Skeletal muscle satellite cell (primary cell): Measurements from ENCODE around the gene TMEM127.
A peak's percentile ranks its signal among the peaks of the same experiment; 100 is the strongest.
"Not testable (repeated sequence)": the region's sequence is repeated elsewhere in the genome, so short reads cannot be mapped to it uniquely, and the experiment has no call there.

Experiments used
- H3K27me3 ChIP-seq: 2 replicates; pipeline ENCODE4 v1.7.0; 2013; ENCODE audit warnings: low read length; ENCODE audit not compliant: control insufficient read depth, insufficient read depth
- H3K36me3 ChIP-seq: 2 replicates; pipeline ENCODE4 v1.7.0; 2013; ENCODE audit warnings: mild to moderate bottlenecking, control low read depth, low read length; ENCODE audit not compliant: insufficient read depth
- H3K4me1 ChIP-seq: 2 replicates; pipeline ENCODE4 v1.7.0; 2013; ENCODE audit warnings: low read length; ENCODE audit not compliant: control insufficient read depth, insufficient read depth
- H3K4me2 ChIP-seq: 2 replicates; pipeline ENCODE4 v1.7.0; 2013; ENCODE audit warnings: mild to moderate bottlenecking, low read length
- H3K4me3 ChIP-seq: 2 replicates; pipeline ENCODE4 v1.7.0; 2013; ENCODE audit warnings: low read length
- H3K9ac ChIP-seq: 2 replicates; pipeline ENCODE4 v1.7.0; 2013; ENCODE audit warnings: mild to moderate bottlenecking, low read depth, low read length, moderate library complexity
- H3K9me3 ChIP-seq: replicated peaks from 2 replicates; pipeline ENCODE4 v1.7.0; 2013; ENCODE audit warnings: mild to moderate bottlenecking, control low read depth, low read length

TMEM127 gene

DNA sequence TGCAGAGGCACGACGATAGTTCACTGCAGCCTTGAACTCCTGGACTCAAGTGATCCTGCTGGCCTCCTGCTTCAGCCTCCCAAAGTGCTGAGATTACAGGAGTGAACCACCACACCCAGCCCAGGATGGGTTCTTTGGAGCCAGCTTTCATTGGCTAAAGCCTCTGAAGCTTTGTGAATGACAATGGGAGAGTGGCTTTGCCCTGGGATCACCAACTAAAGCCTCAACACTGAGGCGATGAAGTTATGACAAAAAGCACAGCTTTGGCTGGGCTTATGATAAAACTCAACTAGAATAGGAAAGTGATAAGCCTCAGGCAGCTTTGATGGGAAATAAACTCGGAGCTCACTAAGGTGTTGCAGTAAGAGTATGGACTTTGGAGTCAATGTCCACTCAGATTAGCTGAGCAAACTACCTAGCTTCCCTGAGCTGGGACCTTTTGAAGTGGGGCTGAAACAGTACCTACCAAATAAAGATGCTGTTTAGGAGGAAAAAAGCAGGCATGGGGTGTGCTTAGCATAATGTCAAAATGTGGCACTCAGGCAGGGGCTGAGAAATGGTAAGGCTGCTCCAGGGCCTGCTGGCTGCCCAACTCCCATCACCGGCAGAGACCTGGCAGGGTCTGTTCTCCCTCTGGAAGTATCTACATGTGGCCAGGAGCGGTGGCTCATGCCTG, 4.3 kb downstream of the TMEM127 start:
- Histone ChIP-seq H3K9me3 (no peaks in the 10 kb centered on the region), H3K4me3 (no peak overlapping the region), H3K4me1 (peaks cover 59% of the 10 kb centered on the region), H3K36me3 (peaks cover 28% of the 10 kb centered on the region), H3K27me3 (no peaks in the 10 kb centered on the region), H3K9ac (no peak overlapping the region), H3K4me2 (no peak overlapping the region)

DNA sequence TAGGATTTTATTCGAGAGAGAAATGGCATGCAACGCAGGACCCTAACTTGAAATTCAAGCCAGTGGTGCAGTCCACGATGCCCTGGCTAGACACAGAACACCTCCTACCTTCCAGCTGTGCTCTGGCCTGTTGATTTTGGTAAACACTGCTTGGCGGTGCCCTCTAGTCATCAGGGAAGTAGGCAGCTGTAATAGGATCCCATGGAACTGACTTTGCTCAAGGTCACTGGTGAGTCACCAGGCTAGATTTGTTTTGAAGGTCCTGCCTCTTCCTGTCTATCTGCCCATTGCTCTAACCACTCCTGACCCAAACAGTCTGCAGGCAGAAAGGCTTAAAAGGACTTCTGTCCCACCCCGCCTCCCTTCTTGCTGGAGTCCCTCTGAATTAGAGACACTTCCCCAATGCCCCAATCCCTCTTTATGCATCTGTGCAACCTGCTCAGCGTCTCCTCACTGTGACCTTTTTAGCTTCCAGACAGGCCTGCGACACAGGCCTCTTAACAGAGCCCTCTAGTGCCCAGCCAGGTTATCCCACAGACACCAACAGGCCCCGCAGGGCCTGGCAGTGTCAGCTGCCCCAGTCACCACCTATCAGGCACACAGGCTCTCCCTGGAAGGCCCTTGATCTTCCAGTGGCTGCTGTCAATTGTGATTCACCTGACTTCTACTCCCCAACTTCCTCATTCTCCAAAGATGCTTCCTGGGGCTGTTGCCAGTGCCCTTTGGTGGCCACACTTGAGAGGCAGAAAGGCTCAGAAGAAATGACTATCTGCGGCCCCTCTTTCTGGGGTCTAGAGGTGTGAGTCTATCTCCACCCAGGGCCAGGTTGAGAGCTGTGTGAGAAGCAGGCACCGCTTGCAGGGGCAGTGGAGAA, 5.2 kb downstream of the TMEM127 start:
- Histone ChIP-seq H3K9ac (no peak overlapping the region), H3K4me3 (peak overlapping the region; percentile 23)

DNA sequence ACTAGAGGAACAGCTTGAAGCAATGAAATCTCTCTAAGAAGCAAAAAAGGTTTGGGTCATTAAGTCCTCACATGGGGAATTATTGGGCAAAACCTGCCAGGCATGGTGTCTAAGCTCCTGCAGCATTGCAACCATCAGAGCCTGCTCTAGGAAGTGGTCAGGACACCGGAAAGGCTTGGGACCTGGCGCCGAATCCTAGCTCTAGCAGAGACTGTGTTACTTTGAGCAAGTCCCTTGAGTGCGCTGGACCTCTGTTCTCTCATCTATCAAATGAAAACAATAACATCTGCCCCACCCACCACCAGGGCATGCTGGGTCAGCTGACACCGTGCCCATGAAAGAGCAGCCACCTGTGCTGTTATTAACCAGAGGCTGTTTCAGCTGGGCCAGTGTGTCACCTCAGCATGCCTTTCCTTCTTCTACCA, 6.3 kb downstream of the TMEM127 start:
- H3K4me1 ChIP-seq = peaks cover 57% of the 10 kb centered on the region

More for the DNA sequence above, 5.2 kb downstream of the TMEM127 start:
- Histone ChIP-seq H3K27me3 (no peaks in the 10 kb centered on the region), H3K9me3 (no peaks in the 10 kb centered on the region), H3K36me3 (peaks cover 28% of the 10 kb centered on the region), H3K4me2 (peak overlapping the region; percentile 63), H3K4me1 (peaks cover 59% of the 10 kb centered on the region)

DNA sequence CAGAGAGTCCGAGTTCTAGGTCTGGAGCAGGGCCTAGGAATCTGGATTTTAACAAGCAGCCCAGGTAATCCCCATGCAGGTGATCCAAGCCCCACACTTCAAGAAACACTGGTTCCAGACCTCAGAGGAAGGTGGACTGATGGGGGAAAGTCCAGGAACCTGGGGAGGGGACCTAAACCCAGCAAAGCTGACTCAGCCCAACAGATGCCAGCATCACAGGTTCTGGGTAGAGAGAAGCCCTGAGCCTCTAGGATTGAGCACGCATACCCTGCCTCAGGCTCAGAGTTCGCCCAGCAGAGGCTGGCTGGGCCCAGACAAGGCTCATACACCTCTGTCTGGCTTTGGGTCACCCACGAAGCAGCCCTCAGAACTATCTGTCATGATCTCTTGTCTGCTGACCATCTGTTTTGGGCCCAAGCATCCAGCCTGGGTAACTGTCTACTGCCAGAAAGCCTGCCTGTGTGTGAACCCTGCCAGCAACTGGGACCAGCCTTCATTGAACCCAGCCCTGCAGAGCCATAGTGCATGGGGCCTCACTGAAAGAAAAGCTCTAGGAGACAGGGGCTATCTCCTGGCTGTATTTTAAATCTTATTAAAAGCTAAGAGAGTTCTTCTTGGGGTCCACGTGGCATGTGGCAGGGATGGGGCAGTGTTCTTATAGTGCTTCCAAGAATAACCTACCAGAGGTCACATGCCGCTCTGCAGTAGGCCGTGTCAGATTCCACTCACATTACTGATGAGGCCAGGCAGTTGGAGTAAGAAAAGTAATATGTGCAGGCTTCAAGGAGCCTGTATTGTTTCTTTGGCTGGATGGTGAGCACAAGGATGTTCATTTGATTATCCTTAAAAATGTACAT, 7.4 kb downstream of the TMEM127 start:
- Histone ChIP-seq H3K4me1 (peaks cover 46% of the 10 kb centered on the region), H3K4me3 (no peak overlapping the region), H3K27me3 (no peaks in the 10 kb centered on the region), H3K4me2 (peak overlapping the region; percentile 63), H3K36me3 (peaks cover 45% of the 10 kb centered on the region), H3K9ac (peak overlapping the region; percentile 45), H3K9me3 (no peaks in the 10 kb centered on the region)

More for the DNA sequence above, 6.3 kb downstream of the TMEM127 start:
- H3K9me3 ChIP-seq = no peaks in the 10 kb centered on the region
- peak overlapping the region; percentile 63 for H3K4me2 ChIP-seq
- no peak overlapping the region for H3K4me3 ChIP-seq
- no peaks in the 10 kb centered on the region for H3K27me3 ChIP-seq
- peaks cover 37% of the 10 kb centered on the region for H3K36me3 ChIP-seq
- H3K9ac ChIP-seq = no peak overlapping the region

DNA sequence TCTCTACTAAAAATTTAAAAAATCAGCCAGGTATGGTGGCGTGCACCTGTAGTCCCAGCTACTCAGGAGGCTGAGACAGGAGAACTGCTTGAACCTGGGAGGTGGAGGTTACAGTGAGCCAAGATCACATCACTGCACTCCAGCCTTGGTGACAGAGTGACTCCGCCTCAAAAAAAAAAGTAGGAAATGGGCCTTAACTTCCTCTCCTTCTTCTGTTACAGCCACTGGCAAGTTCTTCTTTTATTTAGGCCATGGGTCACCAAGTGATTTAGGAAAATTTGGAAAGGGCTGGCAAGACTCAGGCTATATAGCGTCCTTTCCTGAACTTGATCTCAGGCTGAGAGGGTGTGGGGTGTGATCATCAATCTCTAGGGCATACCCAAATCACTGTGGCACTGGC, 8.1 kb downstream of the TMEM127 start:
- H3K4me3 ChIP-seq, H3K4me2 ChIP-seq, H3K27me3 ChIP-seq, H3K9me3 ChIP-seq: not testable (repeated sequence)
- H3K4me1 ChIP-seq = peaks cover 46% of the 10 kb centered on the region
- H3K36me3 ChIP-seq = peaks cover 51% of the 10 kb centered on the region
- H3K9ac ChIP-seq = peak overlapping the region; percentile 45

DNA sequence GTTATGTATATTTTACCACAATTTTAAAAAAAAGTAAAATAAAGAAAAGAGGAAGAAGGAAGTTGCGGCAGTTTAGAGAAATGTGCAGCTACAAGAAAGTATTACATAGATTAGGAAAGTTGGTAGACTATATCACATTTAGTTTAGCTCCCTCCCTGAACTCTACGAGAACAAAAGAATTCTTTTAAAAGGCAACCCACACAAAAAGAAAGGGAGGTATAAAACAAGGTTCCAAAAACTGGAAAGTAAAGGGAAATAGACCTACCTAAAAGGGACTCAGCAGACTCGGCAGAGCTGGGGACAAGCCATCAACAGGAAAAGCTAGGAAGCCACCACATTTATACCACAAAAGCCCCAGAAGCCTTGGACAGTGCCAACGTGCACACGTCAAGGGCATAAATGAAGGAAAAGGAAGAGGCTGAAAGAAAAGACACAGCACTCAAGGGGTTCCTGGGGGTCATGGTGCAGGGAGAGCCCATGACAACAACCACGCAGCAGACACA, 9.1 kb downstream of the TMEM127 start:
- Histone ChIP-seq H3K4me1 (peaks cover 47% of the 10 kb centered on the region), H3K27me3 (no peaks in the 10 kb centered on the region), H3K4me2 (no peak overlapping the region), H3K9ac (no peak overlapping the region), H3K4me3 (no peak overlapping the region), H3K36me3 (peaks cover 59% of the 10 kb centered on the region), H3K9me3 (no peaks in the 10 kb centered on the region)

DNA sequence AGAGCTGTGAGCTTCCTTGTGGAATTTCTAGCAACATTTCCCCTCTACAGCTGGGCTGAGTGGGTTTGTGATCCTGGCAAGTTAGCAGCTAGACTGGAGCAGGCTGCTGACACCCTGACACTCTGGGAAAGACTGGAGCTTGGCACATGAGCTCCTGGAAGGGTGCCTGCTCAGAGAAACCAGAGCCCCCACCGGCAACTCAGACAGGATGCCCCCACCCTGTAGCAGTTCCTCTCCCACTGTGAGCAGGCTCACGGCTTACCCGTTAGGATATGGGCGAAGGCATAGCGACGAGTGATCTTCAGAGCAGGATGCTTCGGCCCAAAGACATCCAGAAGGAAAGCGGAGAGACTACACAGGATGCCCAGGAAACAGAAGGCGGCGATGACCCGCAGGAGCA, 11.2 kb downstream of the TMEM127 start:
- Histone ChIP-seq H3K9ac (no peak overlapping the region), H3K36me3 (peaks cover 50% of the 10 kb centered on the region), H3K4me3 (no peak overlapping the region), H3K9me3 (no peaks in the 10 kb centered on the region), H3K27me3 (no peaks in the 10 kb centered on the region), H3K4me2 (no peak overlapping the region), H3K4me1 (peaks cover 46% of the 10 kb centered on the region)

DNA sequence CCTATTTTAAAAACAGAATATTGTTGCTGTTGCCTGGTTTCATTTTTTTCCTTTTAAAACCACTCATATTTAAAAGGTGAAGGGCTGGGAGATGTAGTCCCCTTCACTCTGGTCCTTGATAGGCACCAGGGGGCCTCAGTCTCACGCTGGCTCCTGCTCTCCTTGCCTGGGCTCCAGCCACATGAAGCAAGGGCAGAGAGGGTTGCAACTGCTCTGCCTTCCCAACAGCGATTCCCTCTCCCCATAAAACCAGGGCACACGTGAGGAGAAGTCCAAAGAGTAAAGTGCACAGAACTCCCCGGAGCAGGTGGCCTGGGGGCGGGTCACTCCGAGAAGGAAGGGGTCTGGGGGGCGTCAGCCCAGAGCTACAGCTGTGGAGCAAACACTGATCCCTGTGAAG, 12.8 kb downstream of the TMEM127 start:
- H3K4me1 ChIP-seq = peaks cover 34% of the 10 kb centered on the region
- no peak overlapping the region for H3K9ac ChIP-seq
- no peak overlapping the region for H3K4me2 ChIP-seq
- H3K4me3 ChIP-seq = no peak overlapping the region
- H3K27me3 ChIP-seq = no peaks in the 10 kb centered on the region
- H3K9me3 ChIP-seq = no peaks in the 10 kb centered on the region
- peaks cover 39% of the 10 kb centered on the region for H3K36me3 ChIP-seq

DNA sequence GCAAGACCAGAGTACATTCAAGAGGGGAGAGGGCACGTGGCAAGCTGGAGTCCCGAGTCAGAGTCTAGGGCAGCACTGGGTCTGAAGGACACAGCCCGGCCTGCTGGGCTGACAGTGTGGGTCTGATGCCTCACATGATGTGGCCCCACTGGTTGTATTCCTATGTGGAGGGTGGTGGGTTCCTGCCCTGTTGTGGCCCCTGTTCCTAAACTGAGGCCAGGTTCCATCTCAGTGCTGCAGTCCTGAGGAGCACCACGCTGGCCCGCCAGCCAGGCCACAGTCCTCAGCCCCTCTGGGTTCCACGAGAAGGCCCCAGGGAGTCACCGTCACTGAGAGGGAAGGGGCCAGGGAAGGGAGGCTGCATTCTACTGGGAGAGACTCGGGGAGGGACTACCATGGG, 13.3 kb downstream of the TMEM127 start:
- peaks cover 35% of the 10 kb centered on the region for H3K36me3 ChIP-seq
- no peak overlapping the region for H3K9ac ChIP-seq
- no peaks in the 10 kb centered on the region for H3K27me3 ChIP-seq
- H3K4me3 ChIP-seq = no peak overlapping the region
- no peak overlapping the region for H3K4me2 ChIP-seq
- H3K4me1 ChIP-seq = peaks cover 30% of the 10 kb centered on the region
- no peaks in the 10 kb centered on the region for H3K9me3 ChIP-seq

DNA sequence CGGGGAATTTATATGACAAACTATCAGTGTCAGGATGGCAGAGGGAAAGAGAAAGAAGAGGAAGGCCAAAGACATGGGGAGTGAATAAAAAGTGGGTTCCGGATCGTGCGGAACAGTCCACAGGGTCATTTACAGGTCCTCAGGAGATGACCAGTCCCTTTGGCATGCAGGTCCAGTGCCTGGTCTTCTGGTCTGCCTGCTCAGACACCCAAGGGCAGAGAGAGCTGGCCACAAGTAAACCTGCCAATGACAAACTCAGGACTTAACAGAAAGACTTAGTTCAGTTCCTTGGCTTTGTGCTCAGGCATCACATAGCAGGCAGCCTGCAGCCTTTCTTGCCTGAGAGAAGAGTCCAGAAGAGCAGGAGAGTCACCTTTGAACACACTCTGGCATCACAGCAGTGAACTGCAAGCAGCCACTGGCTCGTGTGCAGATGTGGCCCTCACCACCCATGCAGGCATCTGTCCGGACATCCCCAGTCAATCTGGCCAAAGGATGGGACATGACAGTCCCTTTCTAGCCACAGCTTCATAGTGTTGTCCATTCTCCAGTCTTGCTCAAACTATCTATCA, 14.0 kb downstream of the TMEM127 start:
- Histone ChIP-seq H3K4me1 (peaks cover 30% of the 10 kb centered on the region), H3K36me3 (peaks cover 35% of the 10 kb centered on the region), H3K9ac (peak overlapping the region; percentile 59), H3K4me3 (peak overlapping the region; percentile 36), H3K27me3 (no peaks in the 10 kb centered on the region), H3K4me2 (peak overlapping the region; percentile 73), H3K9me3 (no peaks in the 10 kb centered on the region)

DNA sequence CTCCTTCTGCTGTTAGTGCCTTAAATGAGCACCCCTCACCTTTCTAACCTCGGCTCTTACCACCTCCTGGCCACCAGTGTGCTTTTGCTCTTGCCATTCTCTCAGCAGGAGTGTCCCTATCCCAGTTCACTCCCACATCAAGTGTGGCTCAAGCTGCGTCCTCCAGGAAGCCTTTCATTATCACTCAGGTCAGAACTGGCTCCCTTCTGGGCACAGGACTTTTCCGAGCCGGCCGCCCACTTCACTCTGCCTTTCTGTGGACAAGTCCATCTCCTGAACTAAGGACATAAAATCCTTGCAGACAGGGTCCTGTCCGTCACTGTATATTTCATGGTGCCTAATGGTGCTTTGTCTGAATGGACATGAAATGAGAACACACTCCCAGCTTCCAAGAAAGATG, 15.6 kb downstream of the TMEM127 start:
- H3K27me3 ChIP-seq = no peaks in the 10 kb centered on the region
- H3K9ac ChIP-seq = no peak overlapping the region
- H3K4me2 ChIP-seq = no peak overlapping the region
- H3K4me1 ChIP-seq = peaks cover 34% of the 10 kb centered on the region
- no peaks in the 10 kb centered on the region for H3K9me3 ChIP-seq
- peaks cover 33% of the 10 kb centered on the region for H3K36me3 ChIP-seq
- no peak overlapping the region for H3K4me3 ChIP-seq
